NCI-H128 (cell line): ENCODE measurements around the gene PCBP1.
A peak's percentile ranks its signal among the peaks of the same experiment; 100 is the strongest.
"Not testable (repeated sequence)": the region's sequence is repeated elsewhere in the genome, so short reads cannot be mapped to it uniquely, and the experiment has no call there.

Source experiments
- DNase-seq: peaks from one replicate; lab custom pipeline; 2025; ENCODE audit not compliant: unreplicated experiment; lab: John Stamatoyannopoulos, UW

PCBP1 gene

GRCh38 chr2:70080610-70081200, 6.6 kb upstream of the PCBP1 start:
- no peak for DNase-seq

- no peak for DNase-seq
Measured at GRCh38 chr2:70081221-70081620, 6.1 kb upstream of the PCBP1 start.

- no peak for DNase-seq
Measured at GRCh38 chr2:70083344-70084156, 3.7 kb upstream of the PCBP1 start.

DNA sequence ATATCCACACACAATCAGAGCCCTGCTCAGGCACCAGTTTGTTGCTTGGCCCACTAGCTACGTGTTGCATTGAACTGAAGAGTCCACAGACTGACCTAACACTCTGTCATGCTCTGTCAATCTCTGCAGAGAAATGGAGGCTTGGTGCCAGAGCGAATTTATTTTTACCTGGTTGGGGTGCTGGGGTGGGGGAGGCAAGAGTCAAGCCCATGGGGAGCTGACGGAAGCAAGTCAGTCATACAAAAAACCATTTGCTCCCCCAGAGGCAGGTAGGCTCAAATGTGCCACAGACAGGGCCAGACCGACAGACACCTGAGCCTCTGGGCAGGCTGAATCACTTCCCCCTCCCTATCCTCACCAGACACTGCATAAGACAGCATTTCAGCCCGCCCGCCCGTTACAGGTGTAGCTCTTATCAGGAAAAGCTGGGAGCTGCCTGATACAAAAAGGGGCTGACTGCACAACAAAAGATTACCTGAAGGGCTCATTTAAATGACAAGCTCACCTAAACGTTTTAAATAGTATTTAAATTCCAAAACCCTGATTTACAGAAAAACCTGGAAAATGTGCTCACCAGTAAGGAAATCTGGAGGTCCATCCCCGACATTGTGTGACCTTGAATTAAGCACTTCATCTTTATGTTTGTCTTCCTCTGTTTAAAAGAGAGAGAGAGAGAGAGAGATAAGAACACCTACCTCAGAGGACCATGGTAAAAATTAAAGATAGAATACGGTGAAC, 2.1 kb upstream of the PCBP1 start:
- DNase-seq = peak; percentile 64

DNA sequence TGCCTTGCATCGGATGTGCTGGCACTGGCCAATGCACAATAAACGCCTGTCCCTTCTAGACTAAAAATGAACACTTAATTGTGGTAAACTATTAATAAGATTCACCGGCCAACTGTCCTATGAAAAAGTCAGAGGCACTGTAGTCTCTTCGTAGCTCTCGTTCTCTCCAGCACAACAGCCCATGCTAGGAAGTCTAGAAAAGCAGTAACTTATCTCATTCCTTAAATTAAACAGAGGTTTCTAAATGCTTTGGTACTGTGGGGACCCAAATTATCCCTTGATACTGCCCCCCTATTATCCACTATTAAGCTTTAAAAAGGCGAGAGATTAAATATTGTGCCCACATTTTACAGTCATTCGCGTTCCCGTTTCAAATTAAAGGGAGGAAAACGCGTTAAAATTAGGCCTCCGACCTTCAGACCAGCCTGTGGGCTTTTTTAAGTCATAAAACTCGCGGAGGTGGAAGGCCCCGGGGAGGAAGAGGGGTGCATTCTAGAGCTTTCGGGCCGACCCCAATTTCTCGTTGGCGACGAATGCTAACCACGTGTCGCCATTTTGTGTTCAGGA, 1.5 kb upstream of the PCBP1 start:
- no peak for DNase-seq

DNA sequence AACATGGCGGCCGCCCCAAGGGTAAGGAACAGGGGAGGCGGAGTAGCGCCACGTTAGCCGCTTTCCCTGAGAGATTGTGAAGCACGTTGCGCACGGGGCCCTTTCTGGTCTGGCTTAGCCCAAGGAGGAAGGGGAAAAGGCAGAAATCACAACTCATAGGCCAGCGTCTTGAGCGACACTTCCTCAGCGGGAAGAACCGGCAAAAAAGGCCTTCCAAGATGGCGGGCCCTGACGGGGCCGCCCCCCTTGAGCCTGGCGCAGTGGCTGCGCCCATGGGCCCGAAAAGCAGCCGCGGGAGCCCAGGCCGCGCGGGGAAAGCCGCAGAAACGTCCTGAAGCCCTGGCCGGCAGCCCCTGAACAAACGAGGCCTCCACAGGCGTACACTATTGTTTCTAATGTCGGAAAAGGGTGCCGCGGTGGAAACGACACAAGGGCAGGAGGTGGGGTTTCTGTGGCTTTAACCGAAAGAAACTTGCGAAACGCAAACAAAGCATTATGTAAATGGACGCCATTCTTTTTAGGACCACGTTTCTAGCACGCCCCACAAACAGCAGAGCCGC, 919 bp upstream of the PCBP1 start:
- DNase-seq = peak; percentile 64

DNA sequence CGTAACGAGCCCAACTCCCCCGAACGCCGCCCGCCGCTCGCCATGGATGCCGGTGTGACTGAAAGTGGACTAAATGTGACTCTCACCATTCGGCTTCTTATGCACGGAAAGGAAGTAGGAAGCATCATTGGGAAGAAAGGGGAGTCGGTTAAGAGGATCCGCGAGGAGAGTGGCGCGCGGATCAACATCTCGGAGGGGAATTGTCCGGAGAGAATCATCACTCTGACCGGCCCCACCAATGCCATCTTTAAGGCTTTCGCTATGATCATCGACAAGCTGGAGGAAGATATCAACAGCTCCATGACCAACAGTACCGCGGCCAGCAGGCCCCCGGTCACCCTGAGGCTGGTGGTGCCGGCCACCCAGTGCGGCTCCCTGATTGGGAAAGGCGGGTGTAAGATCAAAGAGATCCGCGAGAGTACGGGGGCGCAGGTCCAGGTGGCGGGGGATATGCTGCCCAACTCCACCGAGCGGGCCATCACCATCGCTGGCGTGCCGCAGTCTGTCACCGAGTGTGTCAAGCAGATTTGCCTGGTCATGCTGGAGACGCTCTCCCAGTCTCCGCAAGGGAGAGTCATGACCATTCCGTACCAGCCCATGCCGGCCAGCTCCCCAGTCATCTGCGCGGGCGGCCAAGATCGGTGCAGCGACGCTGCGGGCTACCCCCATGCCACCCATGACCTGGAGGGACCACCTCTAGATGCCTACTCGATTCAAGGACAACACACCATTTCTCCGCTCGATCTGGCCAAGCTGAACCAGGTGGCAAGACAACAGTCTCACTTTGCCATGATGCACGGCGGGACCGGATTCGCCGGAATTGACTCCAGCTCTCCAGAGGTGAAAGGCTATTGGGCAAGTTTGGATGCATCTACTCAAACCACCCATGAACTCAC, 673 bp downstream of the PCBP1 start:
- no peak for DNase-seq

DNA sequence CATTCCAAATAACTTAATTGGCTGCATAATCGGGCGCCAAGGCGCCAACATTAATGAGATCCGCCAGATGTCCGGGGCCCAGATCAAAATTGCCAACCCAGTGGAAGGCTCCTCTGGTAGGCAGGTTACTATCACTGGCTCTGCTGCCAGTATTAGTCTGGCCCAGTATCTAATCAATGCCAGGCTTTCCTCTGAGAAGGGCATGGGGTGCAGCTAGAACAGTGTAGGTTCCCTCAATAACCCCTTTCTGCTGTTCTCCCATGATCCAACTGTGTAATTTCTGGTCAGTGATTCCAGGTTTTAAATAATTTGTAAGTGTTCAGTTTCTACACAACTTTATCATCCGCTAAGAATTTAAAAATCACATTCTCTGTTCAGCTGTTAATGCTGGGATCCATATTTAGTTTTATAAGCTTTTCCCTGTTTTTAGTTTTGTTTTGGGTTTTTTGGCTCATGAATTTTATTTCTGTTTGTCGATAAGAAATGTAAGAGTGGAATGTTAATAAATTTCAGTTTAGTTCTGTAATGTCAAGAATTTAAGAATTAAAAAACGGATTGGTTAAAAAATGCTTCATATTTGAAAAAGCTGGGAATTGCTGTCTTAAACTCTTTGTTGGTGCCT, 1.4 kb downstream of the PCBP1 start:
- DNase-seq = no peak

DNA sequence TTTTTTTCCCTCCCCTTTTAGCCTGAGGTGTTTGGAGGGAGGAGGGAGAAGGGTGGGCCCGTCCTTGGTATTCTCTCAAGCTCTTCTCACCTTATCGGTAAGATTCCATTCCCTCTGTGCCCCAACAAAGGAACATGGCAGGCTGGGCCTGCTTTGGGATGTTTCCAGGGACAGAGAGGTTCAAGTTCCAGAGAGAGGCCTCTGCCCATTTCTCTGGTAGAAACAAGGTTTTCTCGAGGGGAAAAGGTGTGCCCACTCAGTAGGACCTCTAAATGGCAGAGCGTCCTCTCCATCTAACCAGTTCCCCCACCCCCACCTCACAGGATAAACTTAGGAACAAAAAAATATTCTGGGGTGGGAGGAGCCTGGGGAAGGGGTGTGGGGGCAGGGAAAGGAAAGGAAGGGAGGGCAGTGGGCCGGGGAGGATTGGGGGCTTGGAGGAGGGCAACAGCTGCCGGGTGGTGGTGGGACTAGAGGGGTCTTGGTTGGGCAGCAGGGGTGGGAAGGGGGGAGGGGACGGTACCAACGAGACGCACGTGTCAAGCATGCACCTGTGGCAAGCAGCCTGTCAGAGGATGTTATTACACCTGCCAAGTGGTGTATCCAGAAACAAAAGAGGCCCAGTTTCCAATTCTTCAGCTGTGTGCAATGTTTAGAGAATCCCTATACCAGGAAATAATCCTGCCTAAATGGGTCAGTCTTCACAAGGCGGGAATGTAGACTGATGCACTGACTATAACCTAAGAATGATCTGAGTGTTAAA, 2.1 kb downstream of the PCBP1 start:
- peak; percentile 40 for DNase-seq

GRCh38 chr2:70089983-70090525, 2.8 kb downstream of the PCBP1 start:
- DNase-seq = no peak

GRCh38 chr2:70090706-70091334, 3.5 kb downstream of the PCBP1 start:
- DNase-seq = no peak

GRCh38 chr2:70091364-70091763, 4.1 kb downstream of the PCBP1 start:
- DNase-seq = no peak

DNA sequence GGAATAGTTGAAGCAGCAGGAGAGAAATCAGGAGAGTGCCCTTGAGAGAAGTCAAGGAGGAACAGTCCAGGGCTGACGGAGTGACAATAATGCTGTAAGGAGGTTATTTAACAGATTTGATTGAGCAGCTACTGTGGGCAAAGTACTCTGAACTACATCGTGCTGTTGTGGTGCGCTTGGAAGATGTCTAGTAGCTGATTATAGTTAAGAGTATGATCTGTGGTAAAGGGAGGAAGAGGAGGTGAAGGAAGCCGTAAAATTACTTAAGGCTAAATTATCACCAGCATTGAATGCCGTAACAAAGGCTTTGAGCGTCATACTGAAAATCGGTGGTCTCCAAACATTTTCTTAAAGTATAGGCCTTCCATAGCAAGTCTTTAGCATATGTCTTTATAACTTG, 4.5 kb downstream of the PCBP1 start:
- DNase-seq = no peak

- not testable (repeated sequence) for DNase-seq
Measured at GRCh38 chr2:70092576-70093243, 5.4 kb downstream of the PCBP1 start.

- no peak for DNase-seq
Measured at GRCh38 chr2:70094171-70094977, 7.1 kb downstream of the PCBP1 start.

GRCh38 chr2:70094978-70095719, 7.9 kb downstream of the PCBP1 start:
- no peak for DNase-seq
